Liver (tissue), 3 donors: Measurements from ENCODE around the gene EHMT1.

Experiments
- GABPA ChIP-seq, 2 donors: IDR thresholded peaks in 1 of 2; conservative IDR thresholded peaks in 1 of 2; 2 replicates each; pipeline ENCODE4 v1.6.1; 2016; ENCODE audit warnings: antibody characterized with exemption in 2 of 2, mild to moderate bottlenecking in 1 of 2, moderate library complexity in 1 of 2
- HNF4A ChIP-seq, 2 donors: conservative IDR thresholded peaks; 2 replicates each; pipeline ENCODE4 v1.6.1; 2016; ENCODE audit warnings: antibody characterized with exemption in 2 of 2, mild to moderate bottlenecking in 2 of 2
- RAD21 ChIP-seq, 2 donors: IDR thresholded peaks; 2 replicates each; pipeline ENCODE4 v1.6.1; 2016; ENCODE audit warnings: antibody characterized with exemption in 2 of 2, mild to moderate bottlenecking in 2 of 2
- SP1 ChIP-seq: IDR thresholded peaks from 2 replicates; pipeline ENCODE4 v1.6.1; 2018; ENCODE audit warnings: antibody characterized with exemption, mild to moderate bottlenecking
- TAF1 ChIP-seq: conservative IDR thresholded peaks from 2 replicates; pipeline ENCODE4 v1.6.1; 2016; ENCODE audit warnings: antibody characterized with exemption, mild to moderate bottlenecking
- TF ChIP-seq, protein P1 (sequence below): fragments of 150-350 bp; IDR thresholded peaks from 2 replicates; pipeline ENCODE4 v1.5.1; 2017; ENCODE audit warnings: improper control_type of control experiment, low read depth, low read length; ENCODE audit not compliant: missing input control
- TF ChIP-seq, protein P2 (sequence below): IDR thresholded peaks from 2 replicates; pipeline ENCODE4 v1.6.1; 2016; ENCODE audit warnings: antibody characterized with exemption, mild to moderate bottlenecking
- TF ChIP-seq, protein P3 (sequence below): IDR thresholded peaks from 2 replicates; pipeline ENCODE4 v1.6.1; 2016; ENCODE audit warnings: antibody characterized with exemption
- TF ChIP-seq, protein P4 (sequence below): IDR thresholded peaks from 2 replicates; pipeline ENCODE4 v1.6.1; 2016; ENCODE audit warnings: antibody characterized with exemption
- donor health status: healthy.
- donor health status: healthy.

DNA sequence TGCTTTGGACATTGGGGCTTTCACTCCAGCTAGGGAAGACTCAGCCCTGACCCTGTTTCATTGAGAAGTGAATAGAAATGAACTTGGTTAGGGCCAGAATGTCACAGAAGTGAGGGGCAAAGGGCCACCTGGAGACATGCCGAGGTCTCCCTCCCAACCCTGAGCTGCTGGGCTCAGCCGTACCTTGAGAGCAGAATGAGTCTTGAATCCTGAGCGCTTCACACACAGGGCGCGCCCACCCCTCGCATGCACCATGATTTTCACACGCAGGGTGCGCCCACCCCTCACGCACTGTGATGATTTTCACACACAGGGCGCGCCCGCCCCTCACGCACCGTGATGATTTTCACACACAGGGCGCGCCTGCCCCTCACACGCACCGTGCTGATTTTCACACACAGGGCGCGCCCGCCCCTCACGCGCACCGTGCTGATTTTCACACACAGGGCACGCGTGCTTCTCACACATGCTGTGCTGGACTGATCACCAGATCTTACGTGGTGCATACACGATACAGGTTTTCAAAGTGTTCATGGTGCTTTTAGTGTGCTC is 99.0 kb downstream of the EHMT1 start:
- TF ChIP-seq RAD21 (IDR thresholded peaks at IDR 0.05) (no peak), HNF4A (conservative IDR thresholded peaks at IDR 0.05) (no peak), TAF1 (no peak), SP1 (no peak), GABPA (IDR thresholded peaks at IDR 0.05 in 1 of 2, conservative IDR thresholded peaks at IDR 0.05 in 1 of 2) (no peak)
- TF ChIP-seq, protein P1, sequence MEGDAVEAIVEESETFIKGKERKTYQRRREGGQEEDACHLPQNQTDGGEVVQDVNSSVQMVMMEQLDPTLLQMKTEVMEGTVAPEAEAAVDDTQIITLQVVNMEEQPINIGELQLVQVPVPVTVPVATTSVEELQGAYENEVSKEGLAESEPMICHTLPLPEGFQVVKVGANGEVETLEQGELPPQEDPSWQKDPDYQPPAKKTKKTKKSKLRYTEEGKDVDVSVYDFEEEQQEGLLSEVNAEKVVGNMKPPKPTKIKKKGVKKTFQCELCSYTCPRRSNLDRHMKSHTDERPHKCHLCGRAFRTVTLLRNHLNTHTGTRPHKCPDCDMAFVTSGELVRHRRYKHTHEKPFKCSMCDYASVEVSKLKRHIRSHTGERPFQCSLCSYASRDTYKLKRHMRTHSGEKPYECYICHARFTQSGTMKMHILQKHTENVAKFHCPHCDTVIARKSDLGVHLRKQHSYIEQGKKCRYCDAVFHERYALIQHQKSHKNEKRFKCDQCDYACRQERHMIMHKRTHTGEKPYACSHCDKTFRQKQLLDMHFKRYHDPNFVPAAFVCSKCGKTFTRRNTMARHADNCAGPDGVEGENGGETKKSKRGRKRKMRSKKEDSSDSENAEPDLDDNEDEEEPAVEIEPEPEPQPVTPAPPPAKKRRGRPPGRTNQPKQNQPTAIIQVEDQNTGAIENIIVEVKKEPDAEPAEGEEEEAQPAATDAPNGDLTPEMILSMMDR: no peak
- TF ChIP-seq, protein P2, sequence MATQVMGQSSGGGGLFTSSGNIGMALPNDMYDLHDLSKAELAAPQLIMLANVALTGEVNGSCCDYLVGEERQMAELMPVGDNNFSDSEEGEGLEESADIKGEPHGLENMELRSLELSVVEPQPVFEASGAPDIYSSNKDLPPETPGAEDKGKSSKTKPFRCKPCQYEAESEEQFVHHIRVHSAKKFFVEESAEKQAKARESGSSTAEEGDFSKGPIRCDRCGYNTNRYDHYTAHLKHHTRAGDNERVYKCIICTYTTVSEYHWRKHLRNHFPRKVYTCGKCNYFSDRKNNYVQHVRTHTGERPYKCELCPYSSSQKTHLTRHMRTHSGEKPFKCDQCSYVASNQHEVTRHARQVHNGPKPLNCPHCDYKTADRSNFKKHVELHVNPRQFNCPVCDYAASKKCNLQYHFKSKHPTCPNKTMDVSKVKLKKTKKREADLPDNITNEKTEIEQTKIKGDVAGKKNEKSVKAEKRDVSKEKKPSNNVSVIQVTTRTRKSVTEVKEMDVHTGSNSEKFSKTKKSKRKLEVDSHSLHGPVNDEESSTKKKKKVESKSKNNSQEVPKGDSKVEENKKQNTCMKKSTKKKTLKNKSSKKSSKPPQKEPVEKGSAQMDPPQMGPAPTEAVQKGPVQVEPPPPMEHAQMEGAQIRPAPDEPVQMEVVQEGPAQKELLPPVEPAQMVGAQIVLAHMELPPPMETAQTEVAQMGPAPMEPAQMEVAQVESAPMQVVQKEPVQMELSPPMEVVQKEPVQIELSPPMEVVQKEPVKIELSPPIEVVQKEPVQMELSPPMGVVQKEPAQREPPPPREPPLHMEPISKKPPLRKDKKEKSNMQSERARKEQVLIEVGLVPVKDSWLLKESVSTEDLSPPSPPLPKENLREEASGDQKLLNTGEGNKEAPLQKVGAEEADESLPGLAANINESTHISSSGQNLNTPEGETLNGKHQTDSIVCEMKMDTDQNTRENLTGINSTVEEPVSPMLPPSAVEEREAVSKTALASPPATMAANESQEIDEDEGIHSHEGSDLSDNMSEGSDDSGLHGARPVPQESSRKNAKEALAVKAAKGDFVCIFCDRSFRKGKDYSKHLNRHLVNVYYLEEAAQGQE: no peak
- TF ChIP-seq, protein P3, sequence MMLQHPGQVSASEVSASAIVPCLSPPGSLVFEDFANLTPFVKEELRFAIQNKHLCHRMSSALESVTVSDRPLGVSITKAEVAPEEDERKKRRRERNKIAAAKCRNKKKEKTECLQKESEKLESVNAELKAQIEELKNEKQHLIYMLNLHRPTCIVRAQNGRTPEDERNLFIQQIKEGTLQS: no peak
- TF ChIP-seq, protein P4, sequence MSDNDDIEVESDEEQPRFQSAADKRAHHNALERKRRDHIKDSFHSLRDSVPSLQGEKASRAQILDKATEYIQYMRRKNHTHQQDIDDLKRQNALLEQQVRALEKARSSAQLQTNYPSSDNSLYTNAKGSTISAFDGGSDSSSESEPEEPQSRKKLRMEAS: no peak
